Activated CD8-positive, alpha-beta T cell treated with anti-CD3 and anti-CD28 coated beads, Interleukin-2, amount 10 ng/mL, durations not matched to agents 7 days and 5 days (primary cell): Measurements from ENCODE around the gene MPRIP. TPM values are rescaled to one million over a fixed set of nuclear protein-coding genes. Genes with fewer than 3 reads are reported as not detected.

Experiments
- ATAC-seq: fragments of 150-1000 bp; cut with Tn5 transposase; one replicate; pipeline ENCODE4 v1.10.0; 2021; ENCODE audit warnings: moderate library complexity
- CTCF ChIA-PET: fragments of 350-600 bp; sonication (Branson Sonifier 250); formaldehyde crosslinking; loops from one replicate; lab custom pipeline; 2021; ENCODE audit warnings: antibody characterized with exemption; lab: Charles Lee
- POLR2A ChIA-PET: fragments of 350-600 bp; sonication (Branson Sonifier 250); formaldehyde crosslinking; loops from one replicate; lab custom pipeline; 2021; ENCODE audit warnings: antibody characterized with exemption; lab: Charles Lee
- DNase-seq: peaks from one replicate; pipeline ENCODE4 v3.0.0-alpha.2; 2020
- H3K27ac Mint-ChIP-seq: one replicate; pipeline ENCODE4 v1.8.0; 2021; ENCODE audit warnings: mild to moderate bottlenecking, mixed read lengths
- H3K27me3 Mint-ChIP-seq: one replicate; pipeline ENCODE4 v1.8.0; 2021; ENCODE audit warnings: low read depth, mixed read lengths
- H3K36me3 Mint-ChIP-seq: one replicate; pipeline ENCODE4 v1.8.0; 2021; ENCODE audit warnings: low read depth, mixed read lengths
- H3K4me1 Mint-ChIP-seq: one replicate; pipeline ENCODE4 v1.8.0; 2021; ENCODE audit warnings: low read depth, mixed read lengths
- H3K4me3 Mint-ChIP-seq: one replicate; pipeline ENCODE4 v1.8.0; 2021; ENCODE audit warnings: mild to moderate bottlenecking, mixed read lengths
- H3K9me3 Mint-ChIP-seq: one replicate; pipeline ENCODE4 v1.8.0; 2022; ENCODE audit warnings: mixed read lengths; ENCODE audit not compliant: insufficient read depth
- total RNA-seq, 2 experiments: library from RNA; stranded (reverse); gene quantifications; one replicate each; pipeline ENCODE4 v1.2.3, GENCODE V29; 2021

MPRIP gene
- total RNA-seq, 2 experiments from 2014 or later = 217 to 226 TPM

- Mint-ChIP-seq H3K4me1 (peaks cover 25% of the 10 kb centered on the region), H3K4me3 (no peak overlapping the region), H3K27me3 (no peaks in the 10 kb centered on the region), H3K27ac (no peak overlapping the region), H3K9me3 (no peaks in the 10 kb centered on the region), H3K36me3 (peaks cover 19% of the 10 kb centered on the region)
- no peak for DNase-seq
- POLR2A ChIA-PET = no interaction called here
- CTCF ChIA-PET = no interaction called here
- ATAC-seq = no peak
Measured at GRCh38 chr17:17090642-17091103, 48.4 kb downstream of the MPRIP start.

DNA sequence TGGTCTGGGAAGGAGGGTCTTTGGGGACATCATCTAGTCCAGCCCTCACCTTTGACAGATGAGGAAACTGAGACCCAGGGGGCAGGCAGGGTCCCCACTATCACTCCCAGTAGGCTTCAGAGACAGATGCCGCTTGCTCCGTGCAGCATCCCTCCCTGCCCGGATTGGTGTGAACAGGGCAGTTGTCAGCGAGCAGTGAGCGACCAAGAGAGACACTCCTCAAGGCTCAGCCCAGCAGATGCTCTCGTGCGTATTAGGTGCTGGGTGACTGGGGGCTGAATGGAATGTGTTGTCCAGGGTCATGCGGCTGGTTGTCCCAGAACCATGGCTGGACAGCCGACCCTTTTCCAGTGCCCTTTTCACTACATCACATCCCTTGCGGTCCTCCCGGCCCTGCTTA, 49.0 kb downstream of the MPRIP start:
- H3K36me3 Mint-ChIP-seq = peaks cover 18% of the 10 kb centered on the region
- no peaks in the 10 kb centered on the region for H3K27me3 Mint-ChIP-seq

GRCh38 chr17:17091856-17092756, 49.8 kb downstream of the MPRIP start:
- ChIA-PET CTCF (no interaction called here), POLR2A (no interaction called here)
- H3K4me3 Mint-ChIP-seq = no peak overlapping the region
- H3K36me3 Mint-ChIP-seq = peaks cover 18% of the 10 kb centered on the region
- no peaks in the 10 kb centered on the region for H3K27me3 Mint-ChIP-seq
- H3K4me1 Mint-ChIP-seq = peaks cover 24% of the 10 kb centered on the region
- DNase-seq (no peak), ATAC-seq (no peak)
- no peaks in the 10 kb centered on the region for H3K9me3 Mint-ChIP-seq
- no peak overlapping the region for H3K27ac Mint-ChIP-seq

More for the DNA sequence above, 49.0 kb downstream of the MPRIP start:
- no peak for DNase-seq
- Mint-ChIP-seq H3K9me3 (no peaks in the 10 kb centered on the region), H3K4me3 (no peak overlapping the region), H3K4me1 (peaks cover 25% of the 10 kb centered on the region), H3K27ac (no peak overlapping the region)
- ATAC-seq = no peak
- ChIA-PET CTCF (no interaction called here), POLR2A (no interaction called here)

GRCh38 chr17:17093764-17094163, 51.5 kb downstream of the MPRIP start:
- Mint-ChIP-seq H3K36me3 (peaks cover 12% of the 10 kb centered on the region), H3K4me3 (no peak overlapping the region), H3K27me3 (no peaks in the 10 kb centered on the region), H3K9me3 (no peaks in the 10 kb centered on the region), H3K27ac (peak overlapping the region; percentile 10), H3K4me1 (peaks cover 10% of the 10 kb centered on the region)
- ChIA-PET POLR2A (interaction anchor here (0.6 kb wide), 1 partner anchor 628 kb away, joined by 3 read pairs; no protein-coding TSS in a partner anchor), CTCF (interaction anchor here (1.4 kb wide), 1 partner anchor 14 kb away, joined by 3 read pairs; no protein-coding TSS in a partner anchor)
- DNase-seq (no peak), ATAC-seq (no peak)

- peaks cover 6% of the 10 kb centered on the region for H3K36me3 Mint-ChIP-seq
- no peak overlapping the region for H3K4me3 Mint-ChIP-seq
- no peaks in the 10 kb centered on the region for H3K4me1 Mint-ChIP-seq
- H3K27me3 Mint-ChIP-seq = no peaks in the 10 kb centered on the region
- H3K27ac Mint-ChIP-seq = no peak overlapping the region
- no peak for ATAC-seq
- ChIA-PET CTCF (no interaction called here), POLR2A (no interaction called here)
- no peaks in the 10 kb centered on the region for H3K9me3 Mint-ChIP-seq
- DNase-seq = no peak
Measured at GRCh38 chr17:17096438-17097178, 54.4 kb downstream of the MPRIP start.

DNA sequence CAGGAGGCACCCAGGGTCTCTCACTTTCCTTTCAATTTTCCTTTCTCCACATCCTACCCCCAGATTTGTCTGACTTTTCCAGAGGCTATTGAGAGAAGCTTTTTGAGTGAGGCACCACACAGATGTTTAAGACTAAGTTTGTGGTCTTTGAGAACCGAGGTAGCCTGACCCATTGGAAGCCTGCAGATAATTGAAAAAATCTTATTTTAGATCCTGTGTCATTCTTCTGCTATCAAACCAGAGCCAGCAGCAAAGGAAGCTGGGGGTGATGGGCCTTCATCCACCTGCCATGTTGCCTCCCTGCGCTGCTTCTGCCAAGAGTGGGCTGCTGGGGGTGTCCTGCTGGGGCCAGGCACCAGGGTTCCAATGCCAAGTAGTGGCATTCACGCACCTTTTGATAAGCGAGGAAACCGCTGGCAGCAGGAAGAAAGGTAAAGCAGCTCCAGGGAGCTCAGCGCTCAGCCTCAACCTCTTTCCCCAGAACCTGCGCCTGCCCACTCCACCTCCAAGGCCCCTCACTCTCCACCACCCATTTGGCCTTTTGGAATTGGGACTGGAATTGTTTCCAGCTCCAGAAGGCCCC, 55.6 kb downstream of the MPRIP start:
- POLR2A ChIA-PET = no interaction called here
- no peak for DNase-seq
- Mint-ChIP-seq H3K36me3 (peaks cover 6% of the 10 kb centered on the region), H3K27ac (peak overlapping the region; percentile 49), H3K4me3 (no peak overlapping the region), H3K9me3 (no peaks in the 10 kb centered on the region), H3K27me3 (no peaks in the 10 kb centered on the region), H3K4me1 (no peaks in the 10 kb centered on the region)
- ATAC-seq = no peak
- CTCF ChIA-PET = no interaction called here

DNA sequence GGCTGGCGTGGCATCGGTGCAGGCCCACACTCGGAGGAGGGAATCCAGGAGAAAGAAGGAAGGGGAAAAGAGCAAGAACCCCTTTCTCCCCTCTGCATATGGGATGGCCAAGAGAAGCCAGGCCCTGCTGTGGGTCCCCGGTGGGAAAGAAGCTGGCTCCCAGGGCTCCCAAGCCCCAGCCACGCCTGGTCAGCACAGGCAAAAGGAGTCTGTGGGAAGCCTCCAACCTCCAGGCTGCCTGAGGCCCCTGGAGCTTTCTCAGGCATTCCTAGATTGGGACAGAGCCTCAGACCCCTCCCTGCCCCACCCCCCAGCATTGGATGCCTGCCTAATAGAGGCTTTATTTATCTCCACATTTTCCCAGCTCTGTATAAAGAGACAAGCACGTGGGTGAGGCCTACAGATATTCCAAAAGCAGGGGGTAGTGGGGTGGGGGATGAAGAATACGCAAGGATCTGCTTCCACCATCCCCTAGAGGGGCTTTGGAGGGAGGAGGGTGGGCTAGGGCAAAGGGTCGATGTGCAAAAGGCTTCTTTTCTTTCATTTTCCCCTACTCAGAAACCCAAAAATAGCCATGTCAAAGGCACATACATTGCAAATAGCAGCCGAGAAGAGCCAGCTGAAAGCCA, 56.4 kb downstream of the MPRIP start:
- POLR2A ChIA-PET = no interaction called here
- no peaks in the 10 kb centered on the region for H3K4me1 Mint-ChIP-seq
- H3K36me3 Mint-ChIP-seq = peaks cover 6% of the 10 kb centered on the region
- H3K4me3 Mint-ChIP-seq = no peak overlapping the region
- no peaks in the 10 kb centered on the region for H3K9me3 Mint-ChIP-seq
- ATAC-seq (no peak), DNase-seq (no peak)
- no peak overlapping the region for H3K27ac Mint-ChIP-seq
- CTCF ChIA-PET = interaction anchor here (1.1 kb wide), 1 partner anchor 9 kb away, joined by 3 read pairs; no protein-coding TSS in a partner anchor
- H3K27me3 Mint-ChIP-seq = no peaks in the 10 kb centered on the region

GRCh38 chr17:17102176-17102575, 59.9 kb downstream of the MPRIP start:
- ChIA-PET CTCF (no interaction called here), POLR2A (no interaction called here)
- no peak for DNase-seq
- Mint-ChIP-seq H3K4me1 (peaks cover 10% of the 10 kb centered on the region), H3K4me3 (no peak overlapping the region), H3K36me3 (peaks cover 3% of the 10 kb centered on the region), H3K27me3 (no peaks in the 10 kb centered on the region), H3K9me3 (no peaks in the 10 kb centered on the region), H3K27ac (no peak overlapping the region)
- ATAC-seq = no peak

DNA sequence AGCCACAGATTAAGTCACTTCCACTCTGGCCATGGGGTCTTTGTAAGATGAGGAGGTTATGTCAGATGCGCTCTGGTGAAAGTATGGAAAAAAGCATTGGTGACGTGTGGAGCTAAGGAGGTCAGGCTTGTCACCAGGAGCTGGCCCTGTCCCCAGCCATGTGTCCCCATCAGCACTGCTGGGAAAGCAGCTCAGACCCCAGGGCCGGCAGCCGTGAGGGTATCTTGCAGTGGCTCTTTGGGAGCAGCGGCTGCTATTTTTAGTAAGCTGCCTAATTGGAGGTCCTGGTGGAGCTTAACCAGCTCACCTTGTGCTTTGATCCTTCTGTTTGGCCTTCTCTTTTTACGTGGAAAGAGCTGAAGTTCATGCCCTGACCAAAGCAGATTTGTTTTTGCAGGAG, 60.9 kb downstream of the MPRIP start:
- peaks cover 18% of the 10 kb centered on the region for H3K4me1 Mint-ChIP-seq
- H3K27ac Mint-ChIP-seq = peak overlapping the region; percentile 5
- no peak overlapping the region for H3K4me3 Mint-ChIP-seq
- H3K27me3 Mint-ChIP-seq = no peaks in the 10 kb centered on the region
- DNase-seq = no peak
- POLR2A ChIA-PET = no interaction called here
- CTCF ChIA-PET = interaction anchor here (0.8 kb wide), 1 partner anchor 110 kb away, joined by 3 read pairs; no protein-coding TSS in a partner anchor
- peaks cover 2% of the 10 kb centered on the region for H3K36me3 Mint-ChIP-seq
- no peaks in the 10 kb centered on the region for H3K9me3 Mint-ChIP-seq
- no peak for ATAC-seq

- Mint-ChIP-seq H3K27ac (no peak overlapping the region), H3K27me3 (no peaks in the 10 kb centered on the region), H3K9me3 (no peaks in the 10 kb centered on the region), H3K36me3 (peaks cover under 1% of the 10 kb centered on the region), H3K4me3 (no peak overlapping the region), H3K4me1 (peaks cover 26% of the 10 kb centered on the region)
- DNase-seq = no peak
- no peak for ATAC-seq
- CTCF ChIA-PET = interaction anchor here (0.8 kb wide), 1 partner anchor 111 kb away, joined by 3 read pairs; no protein-coding TSS in a partner anchor
- POLR2A ChIA-PET = no interaction called here
Measured at GRCh38 chr17:17104036-17104435, 61.8 kb downstream of the MPRIP start.

- CTCF ChIA-PET = no interaction called here
- no peak overlapping the region for H3K4me3 Mint-ChIP-seq
- no peaks in the 10 kb centered on the region for H3K9me3 Mint-ChIP-seq
- H3K27me3 Mint-ChIP-seq = no peaks in the 10 kb centered on the region
- no peak for DNase-seq
- H3K4me1 Mint-ChIP-seq = peaks cover 31% of the 10 kb centered on the region
- peaks cover 3% of the 10 kb centered on the region for H3K36me3 Mint-ChIP-seq
- POLR2A ChIA-PET = no interaction called here
- ATAC-seq = no peak
- H3K27ac Mint-ChIP-seq = no peak overlapping the region
Measured at GRCh38 chr17:17104494-17104893, 62.2 kb downstream of the MPRIP start.
